Cardiac atrium fibroblast (primary cell): ENCODE measurements around the gene SEPTIN1. TPM values are rescaled to one million over a fixed set of nuclear protein-coding genes. Genes with fewer than 3 reads are reported as not detected.

ENCODE experiments used
- total RNA-seq: library from RNA; depleted of rRNA; stranded (reverse); fragments of >200 nt; gene quantifications from 2 replicates; pipeline ENCODE4 v1.2.3, GENCODE V29; 2015

Gene SEPTIN1
- total RNA-seq = not detected in 2 replicates

DNA sequence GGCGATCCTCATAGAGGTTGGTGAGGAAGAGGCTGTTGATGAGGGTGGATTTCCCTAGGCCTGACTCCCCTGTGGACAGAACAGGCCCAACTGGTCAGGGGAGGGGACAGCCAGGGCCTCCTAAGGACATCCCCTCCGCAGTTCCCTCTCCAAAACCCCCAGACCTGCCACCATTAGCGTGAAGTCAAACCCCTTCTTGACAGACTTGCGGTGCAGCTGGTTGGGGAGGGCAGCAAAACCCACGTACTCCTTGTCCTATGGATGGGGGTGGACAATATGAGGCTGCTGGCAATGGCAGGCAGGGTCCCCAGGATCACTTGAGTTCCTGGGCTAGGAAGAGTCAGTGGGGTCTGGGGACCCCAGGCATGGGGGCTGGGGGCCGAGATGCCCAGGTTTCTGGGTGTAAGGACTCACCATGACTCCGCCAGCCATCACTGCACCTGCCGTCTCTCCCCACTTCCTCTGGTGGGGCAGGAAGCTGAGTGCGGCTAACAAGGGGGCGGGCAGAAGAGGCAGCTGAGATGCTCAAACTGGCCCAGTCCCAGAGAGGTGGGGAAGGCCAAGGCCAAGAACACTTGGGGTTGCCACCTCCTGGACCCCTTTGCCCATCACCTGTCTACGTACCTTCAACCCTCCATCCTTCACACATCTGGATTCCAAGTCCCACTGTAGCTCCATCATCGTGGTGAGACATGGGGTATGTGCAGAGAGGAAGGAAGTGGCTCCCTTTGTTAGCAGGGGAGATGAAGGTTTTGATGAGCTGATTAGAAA is at the start of gene SEPTIN1:
Gene SEPTIN1 (minus strand): TSS at position 451 of the 771 bp plus-strand sequence. CDS start 19 bp downstream, at position 432.

DNA sequence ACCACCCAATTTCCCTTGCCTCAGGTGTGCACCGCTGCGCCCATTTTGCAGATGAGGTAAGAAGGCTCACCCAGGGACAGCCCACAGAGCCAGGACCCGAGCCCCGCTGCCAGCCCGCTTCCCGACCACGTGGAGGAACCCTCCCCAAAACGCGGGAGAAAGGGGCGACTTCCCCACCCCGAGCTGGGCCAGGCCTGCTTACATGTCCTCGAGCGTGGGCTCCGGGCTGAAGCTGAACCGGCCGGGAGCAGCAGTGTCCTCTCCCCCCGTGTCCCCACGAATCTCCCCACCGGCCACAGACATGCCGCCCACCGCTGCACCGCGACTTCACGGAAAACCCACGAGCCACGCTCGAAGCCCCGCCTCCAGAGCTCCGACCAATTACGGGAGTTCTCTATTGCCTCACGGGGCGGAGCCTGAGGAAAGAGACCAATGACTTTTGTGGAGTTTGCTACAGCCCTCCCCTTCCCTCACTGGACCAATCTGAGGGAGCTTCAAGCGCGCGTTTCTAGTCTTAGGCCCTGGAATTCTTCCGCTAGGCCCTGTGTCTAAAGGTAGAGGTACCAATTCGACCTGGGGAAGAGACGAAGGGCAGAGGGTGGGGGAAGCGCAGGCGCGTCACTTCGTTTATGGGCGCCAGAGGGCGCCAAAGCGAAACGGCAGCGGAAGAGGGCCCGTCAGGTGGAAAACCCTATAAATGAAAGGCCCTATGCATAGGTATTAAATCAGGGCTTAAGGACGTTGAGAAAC is 47.5 kb upstream of the SEPTIN1 start, which contains the start of gene DCTPP1:
Gene DCTPP1 (minus strand): TSS at position 353 of the 750 bp plus-strand sequence. CDS start 50 bp downstream, at position 303.

DNA sequence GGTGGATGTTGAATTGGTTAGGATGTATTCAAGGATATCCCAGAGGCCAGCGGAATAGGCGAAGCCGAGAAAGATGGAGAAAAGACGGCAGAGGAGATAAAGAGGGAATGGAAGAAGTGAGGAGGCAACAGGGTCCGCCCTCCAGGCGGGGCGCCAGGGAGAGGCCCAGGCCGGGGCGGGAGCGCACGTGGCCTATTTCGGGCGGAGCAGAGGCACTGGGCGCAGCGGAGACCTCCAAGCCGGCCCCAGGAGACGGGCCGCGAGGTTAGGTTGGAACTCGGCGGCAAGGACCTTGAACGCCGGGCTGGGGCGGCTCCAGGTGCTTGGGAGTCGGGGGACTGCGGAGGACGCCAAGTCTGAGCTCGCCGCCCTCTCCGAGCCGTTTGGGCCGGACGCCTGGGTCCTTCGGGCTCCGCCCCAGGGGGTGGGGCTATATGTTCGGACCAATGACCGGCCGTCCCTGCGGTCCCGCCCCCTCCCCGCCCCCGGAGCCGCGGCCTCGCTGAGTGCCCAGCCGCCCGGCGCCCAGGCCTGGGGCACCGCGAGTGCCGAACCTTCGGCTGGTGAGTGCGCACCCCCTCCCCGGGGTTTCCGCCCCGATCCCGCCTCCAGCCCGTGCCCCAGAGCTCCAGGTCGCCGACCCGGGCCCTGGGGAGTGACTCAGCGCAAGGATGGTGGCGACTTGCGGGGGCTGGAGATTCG is 24.9 kb upstream of the SEPTIN1 start, which contains the start of gene ZNF771:
Gene ZNF771 (plus strand): TSS at position 505 of the 702 bp plus-strand sequence. CDS start 448 bp downstream, outside the sequence.

DNA sequence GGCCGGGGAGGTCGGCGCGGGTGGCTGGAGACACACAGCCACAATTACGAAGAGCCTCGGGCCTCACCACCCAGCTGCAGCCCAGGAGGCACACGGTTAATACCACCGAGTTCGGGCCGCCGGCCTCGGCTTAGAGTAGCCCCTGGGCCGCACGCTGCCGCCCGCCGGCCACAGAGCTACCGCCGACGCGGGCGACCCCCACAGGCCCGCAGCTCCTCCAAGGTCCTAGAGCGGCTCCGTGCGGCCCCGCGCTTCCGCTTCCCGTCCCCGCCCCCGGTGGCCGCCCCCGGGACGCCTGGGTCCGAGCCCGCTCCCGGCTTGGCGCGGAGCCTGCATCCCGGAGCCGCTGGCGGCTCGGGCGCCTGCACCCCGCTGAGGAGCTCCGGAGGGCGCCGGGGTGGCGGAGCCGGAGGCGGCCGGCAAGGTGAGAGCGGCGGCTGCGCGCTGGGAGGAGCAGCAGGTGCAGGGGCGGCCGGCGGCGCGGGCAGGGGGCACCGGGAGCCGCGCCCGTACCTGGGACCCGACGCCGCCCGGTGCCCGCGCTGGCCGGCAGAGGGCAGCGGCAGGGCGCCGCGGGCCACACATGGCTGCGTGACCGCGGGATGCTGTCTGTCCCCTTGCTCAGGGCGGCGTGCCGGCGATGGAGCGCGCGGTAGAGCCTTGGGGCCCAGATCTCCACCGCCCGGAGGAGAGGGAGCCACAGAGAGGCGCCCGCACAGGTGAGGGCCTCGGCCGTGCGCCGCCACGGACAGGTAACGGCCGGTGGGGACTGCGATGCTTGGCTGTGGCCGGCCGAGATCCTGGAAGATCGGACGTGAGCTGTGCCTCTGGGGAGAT is 13.0 kb upstream of the SEPTIN1 start, which contains the start of gene ZNF48:
Gene ZNF48 (plus strand): TSS at position 266 of the 837 bp plus-strand sequence. CDS start 375 bp downstream, at position 641.

DNA sequence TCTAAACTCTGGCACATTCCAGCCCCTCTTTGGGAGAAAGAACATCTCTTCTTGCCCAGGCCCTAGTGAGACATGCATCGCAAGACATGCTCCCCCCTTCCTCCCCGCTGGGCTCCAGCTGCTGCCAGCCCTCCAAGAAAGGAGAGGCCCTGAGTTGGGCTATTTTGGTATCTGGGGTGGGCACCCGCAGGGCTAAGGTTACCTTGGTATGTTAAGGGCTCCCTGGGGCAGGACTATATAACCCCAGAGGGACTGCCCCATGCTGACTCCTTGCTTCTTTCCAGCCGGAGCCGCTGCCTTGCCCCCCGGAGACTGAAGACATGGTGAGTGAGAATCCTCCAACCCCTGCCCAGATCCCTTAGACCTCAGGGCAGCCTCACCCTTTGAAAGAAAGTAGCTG is 7.8 kb downstream of the SEPTIN1 start, which contains the start of gene MYL11:
Gene MYL11 (plus strand): TSS at position 265 of the 400 bp plus-strand sequence. CDS start 56 bp downstream, at position 321.

DNA sequence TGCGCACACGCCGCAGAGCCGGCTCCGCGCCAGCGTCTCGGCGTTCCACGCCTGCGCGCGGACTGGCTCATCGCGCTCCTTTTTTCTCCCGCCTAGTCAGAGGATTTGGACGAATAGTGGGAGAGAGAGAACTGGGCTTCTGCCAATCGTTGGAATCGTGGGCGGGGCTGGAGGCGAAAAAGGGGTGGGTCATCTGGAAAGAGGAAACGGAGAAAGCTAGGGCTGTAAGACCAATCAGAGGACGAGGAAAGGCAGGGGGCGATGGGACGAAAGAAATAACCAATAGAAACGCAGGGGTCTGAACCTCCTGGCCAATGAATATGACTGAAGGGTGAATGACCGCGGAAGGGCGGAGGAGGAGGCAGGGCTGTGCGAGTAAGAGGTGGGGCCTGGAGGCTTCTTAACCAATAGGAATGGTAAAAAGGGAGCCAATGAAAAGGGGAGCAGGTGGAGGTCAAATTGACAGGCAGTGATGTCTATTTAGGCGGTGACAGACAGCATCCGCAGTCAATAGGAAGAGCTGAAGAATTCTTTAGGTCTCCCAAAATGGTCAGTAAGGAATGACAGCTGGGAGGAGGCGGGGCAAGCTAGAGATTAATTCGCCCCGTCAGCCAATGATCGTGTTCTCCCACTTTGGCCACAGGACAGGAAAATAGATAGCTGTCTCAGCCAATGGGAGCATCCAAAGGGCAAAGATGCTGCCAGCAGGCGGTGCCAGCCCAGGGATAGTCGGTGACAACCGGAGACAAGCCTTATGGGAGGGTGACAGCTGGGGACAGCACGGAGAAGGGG is 11.7 kb downstream of the SEPTIN1 start, which contains the start of gene TBC1D10B:
Gene TBC1D10B (minus strand): TSS at position 39 of the 792 bp plus-strand sequence. CDS start 311 bp downstream, outside the sequence.

GRCh38 chr16:30355144-30355953 is 27.0 kb downstream of the SEPTIN1 start, which contains the start of gene CD2BP2:
TSS of gene CD2BP2 (minus strand) at chr16:30355308. CDS start at chr16:30354681, 627 bp downstream.

Other genes starting within 250 kb of the SEPTIN1 start
- gene CORO1A, start 199.0 kb downstream of the SEPTIN1 start, total RNA-seq = under 0.01 and 0.90 TPM in 2 replicates
- gene BOLA2B, start 188.9 kb downstream of the SEPTIN1 start, total RNA-seq = 272 and 348 TPM in 2 replicates
- gene SLX1A, start 188.7 kb downstream of the SEPTIN1 start, total RNA-seq = 16.4 and 43.6 TPM in 2 replicates
- gene SULT1A3, start 183.3 kb downstream of the SEPTIN1 start, total RNA-seq = 7.1 and 13.4 TPM in 2 replicates
- 0.18 and 1.5 TPM in 2 replicates for gene NPIPB13, start 134.1 kb downstream of the SEPTIN1 start, total RNA-seq
- 42.4 and 48.6 TPM in 2 replicates for gene CD2BP2, start 27.3 kb downstream of the SEPTIN1 start, total RNA-seq
- gene TBC1D10B, start 12.1 kb downstream of the SEPTIN1 start, total RNA-seq = 32.0 and 44.6 TPM in 2 replicates
- not detected in 2 replicates for gene MYL11, start 7.8 kb downstream of the SEPTIN1 start, total RNA-seq
- gene ZNF48, start 12.9 kb upstream of the SEPTIN1 start, total RNA-seq = 3.7 and 7.6 TPM in 2 replicates
- gene ZNF771, start 25.0 kb upstream of the SEPTIN1 start, total RNA-seq = 11.9 and 17.2 TPM in 2 replicates
- 14.6 and 19.8 TPM in 2 replicates for gene DCTPP1, start 47.5 kb upstream of the SEPTIN1 start, total RNA-seq
- gene SEPHS2, start 63.3 kb upstream of the SEPTIN1 start, total RNA-seq = 16.4 and 24.5 TPM in 2 replicates
- gene ITGAL, start 90.2 kb upstream of the SEPTIN1 start, total RNA-seq = not detected in 2 replicates
- gene ZNF768, start 144.0 kb upstream of the SEPTIN1 start, total RNA-seq = 23.6 and 24.8 TPM in 2 replicates
- gene ZNF747, start 152.3 kb upstream of the SEPTIN1 start, total RNA-seq = 6.9 and 11.3 TPM in 2 replicates
- gene ZNF764, start 175.8 kb upstream of the SEPTIN1 start, total RNA-seq = 7.3 and 9.0 TPM in 2 replicates
- 6.6 and 11.7 TPM in 2 replicates for gene ZNF688, start 189.2 kb upstream of the SEPTIN1 start, total RNA-seq
- 4.9 and 8.1 TPM in 2 replicates for gene ZNF785, start 203.1 kb upstream of the SEPTIN1 start, total RNA-seq
- 3.6 and 7.5 TPM in 2 replicates for gene ZNF689, start 227.8 kb upstream of the SEPTIN1 start, total RNA-seq